Loucy (cell line): ENCODE data around the gene POGLUT2.

Experiments
- H2AFZ ChIP-seq: fragments of 200-600 bp; sonication (generic); 2 replicates; pipeline ENCODE4 v1.6.0; 2016; ENCODE audit warnings: antibody characterized with exemption, mild to moderate bottlenecking, low read length, moderate library complexity
- H3F3A ChIP-seq: fragments of 200-600 bp; 2 replicates; pipeline ENCODE4 v1.6.0; 2016; ENCODE audit warnings: antibody characterized with exemption, low read depth, mild to moderate bottlenecking
- H3K27me3 ChIP-seq: fragments of 200-600 bp; sonication (generic); 2 replicates; pipeline ENCODE4 v1.6.1; 2014; ENCODE audit warnings: low read length, mild to moderate bottlenecking; ENCODE audit not compliant: insufficient read depth, poor library complexity, severe bottlenecking
- H3K36me3 ChIP-seq: fragments of 200-600 bp; sonication (generic); 2 replicates; pipeline ENCODE4 v1.6.1; 2016; ENCODE audit warnings: low read length; ENCODE audit not compliant: insufficient read depth
- H3K4me1 ChIP-seq: fragments of 200-600 bp; sonication (generic); 2 replicates; pipeline ENCODE4 v1.5.1; 2014; ENCODE audit warnings: low read length, mild to moderate bottlenecking; ENCODE audit not compliant: insufficient read depth, poor library complexity, severe bottlenecking
- H3K4me2 ChIP-seq: fragments of 200-600 bp; sonication (generic); 2 replicates; pipeline ENCODE4 v1.6.0; 2014; ENCODE audit warnings: antibody characterized with exemption, low read length, low read depth, mild to moderate bottlenecking; ENCODE audit not compliant: poor library complexity, severe bottlenecking
- H3K4me3 ChIP-seq: fragments of 200-600 bp; sonication (generic); 2 replicates; pipeline ENCODE4 v1.5.1; 2014; ENCODE audit warnings: low read length, mild to moderate bottlenecking, mixed read lengths; ENCODE audit not compliant: poor library complexity, severe bottlenecking
- H3K79me2 ChIP-seq: fragments of 200-600 bp; sonication (generic); 2 replicates; pipeline ENCODE4 v1.6.1; 2014; ENCODE audit warnings: low read length; ENCODE audit not compliant: insufficient read depth
- H3K9ac ChIP-seq: fragments of 200-600 bp; sonication (generic); 2 replicates; pipeline ENCODE4 v1.6.0; 2014; ENCODE audit warnings: mild to moderate bottlenecking, low read depth, low read length, moderate library complexity; ENCODE audit not compliant: poor library complexity, severe bottlenecking
- H3K9me2 ChIP-seq: fragments of 200-600 bp; sonication (generic); replicated peaks from 2 replicates; pipeline ENCODE4 v1.6.1; 2016; ENCODE audit warnings: low read depth, low read length, mixed read lengths
- H3K9me3 ChIP-seq: fragments of 200-600 bp; sonication (generic); 2 replicates; pipeline ENCODE4 v1.6.1; 2014; ENCODE audit warnings: mild to moderate bottlenecking, antibody characterized with exemption, low read length, low read depth; ENCODE audit not compliant: insufficient read depth
- H4K20me1 ChIP-seq: fragments of 200-600 bp; sonication (generic); 2 replicates; pipeline ENCODE4 v1.6.0; 2014; ENCODE audit warnings: antibody characterized with exemption, low read length, mild to moderate bottlenecking; ENCODE audit not compliant: insufficient read depth, poor library complexity, severe bottlenecking
- EZH2phosphoT487 ChIP-seq: fragments of 200-600 bp; IDR thresholded peaks from 2 replicates; pipeline ENCODE4 v1.6.1; 2018; ENCODE audit warnings: antibody characterized with exemption, mild to moderate bottlenecking, moderate library complexity, borderline replicate concordance
- TF ChIP-seq, protein P1 (sequence below): fragments of 200-600 bp; sonication (generic); conservative IDR thresholded peaks from 2 replicates; pipeline ENCODE4 v1.5.1; 2014; ENCODE audit warnings: mild to moderate bottlenecking, antibody characterized with exemption, low read length

POGLUT2 gene

DNA sequence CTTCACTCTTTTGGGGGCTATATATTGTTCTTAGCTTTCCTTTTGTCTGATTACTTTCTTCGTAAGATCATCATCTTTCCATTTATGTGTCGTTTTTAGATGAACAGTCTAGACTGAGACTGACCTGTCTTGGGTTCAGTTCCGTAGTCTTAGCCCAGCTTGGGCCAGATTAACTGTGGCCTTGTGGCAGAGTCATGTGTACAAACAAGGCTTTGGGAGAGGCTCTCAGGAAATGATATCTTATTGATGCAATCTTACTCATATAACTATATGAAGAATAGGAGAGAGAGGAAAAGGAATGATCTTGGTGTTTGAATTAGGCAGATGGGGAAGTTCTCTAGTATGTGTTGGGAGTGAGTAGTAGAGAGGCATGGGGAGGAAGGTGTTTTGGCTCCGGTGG, 40.2 kb upstream of the POGLUT2 start:
- Histone ChIP-seq H3K9me3 (no peaks in the 10 kb centered on the region), H3K36me3 (no peaks in the 10 kb centered on the region), H3K4me3 (no peak overlapping the region), H3K4me2 (no peak overlapping the region), H3K9me2 (no peaks in the 10 kb centered on the region), H2AFZ (no peak overlapping the region), H4K20me1 (no peaks in the 10 kb centered on the region), H3K9ac (no peak overlapping the region), H3K79me2 (no peaks in the 10 kb centered on the region), H3K4me1 (no peaks in the 10 kb centered on the region), H3K27me3 (no peaks in the 10 kb centered on the region), H3F3A (no peaks in the 10 kb centered on the region)
- TF ChIP-seq EZH2phosphoT487, result no peak
- TF ChIP-seq, protein P1, sequence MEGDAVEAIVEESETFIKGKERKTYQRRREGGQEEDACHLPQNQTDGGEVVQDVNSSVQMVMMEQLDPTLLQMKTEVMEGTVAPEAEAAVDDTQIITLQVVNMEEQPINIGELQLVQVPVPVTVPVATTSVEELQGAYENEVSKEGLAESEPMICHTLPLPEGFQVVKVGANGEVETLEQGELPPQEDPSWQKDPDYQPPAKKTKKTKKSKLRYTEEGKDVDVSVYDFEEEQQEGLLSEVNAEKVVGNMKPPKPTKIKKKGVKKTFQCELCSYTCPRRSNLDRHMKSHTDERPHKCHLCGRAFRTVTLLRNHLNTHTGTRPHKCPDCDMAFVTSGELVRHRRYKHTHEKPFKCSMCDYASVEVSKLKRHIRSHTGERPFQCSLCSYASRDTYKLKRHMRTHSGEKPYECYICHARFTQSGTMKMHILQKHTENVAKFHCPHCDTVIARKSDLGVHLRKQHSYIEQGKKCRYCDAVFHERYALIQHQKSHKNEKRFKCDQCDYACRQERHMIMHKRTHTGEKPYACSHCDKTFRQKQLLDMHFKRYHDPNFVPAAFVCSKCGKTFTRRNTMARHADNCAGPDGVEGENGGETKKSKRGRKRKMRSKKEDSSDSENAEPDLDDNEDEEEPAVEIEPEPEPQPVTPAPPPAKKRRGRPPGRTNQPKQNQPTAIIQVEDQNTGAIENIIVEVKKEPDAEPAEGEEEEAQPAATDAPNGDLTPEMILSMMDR, result no peak

DNA sequence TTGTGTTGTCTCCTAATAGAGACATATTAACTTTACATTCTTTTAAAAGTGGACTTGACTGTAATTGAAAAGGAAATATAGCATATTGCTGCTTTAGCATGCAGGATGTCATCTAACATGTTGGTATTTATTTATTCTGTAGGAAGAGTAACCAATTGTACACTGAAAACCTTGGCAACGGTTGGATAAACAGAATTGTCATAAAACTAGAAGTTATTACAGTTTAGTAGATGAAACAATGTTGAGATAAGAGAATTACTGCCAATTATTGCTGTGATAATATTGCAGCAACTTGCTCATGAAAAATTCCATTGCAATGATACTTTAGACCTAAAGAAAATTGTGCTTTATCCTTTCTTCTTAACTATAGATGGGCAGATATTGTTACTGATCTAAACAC, 39.5 kb upstream of the POGLUT2 start:
- Histone ChIP-seq H3K9ac (no peak overlapping the region), H3K36me3 (no peaks in the 10 kb centered on the region), H3K4me2 (no peak overlapping the region), H3F3A (no peaks in the 10 kb centered on the region), H2AFZ (no peak overlapping the region), H4K20me1 (no peaks in the 10 kb centered on the region), H3K27me3 (no peaks in the 10 kb centered on the region), H3K9me3 (no peaks in the 10 kb centered on the region), H3K4me3 (no peak overlapping the region), H3K9me2 (no peaks in the 10 kb centered on the region), H3K4me1 (no peaks in the 10 kb centered on the region), H3K79me2 (no peaks in the 10 kb centered on the region)
- no peak for TF ChIP-seq EZH2phosphoT487
- TF ChIP-seq, protein P1, result no peak

DNA sequence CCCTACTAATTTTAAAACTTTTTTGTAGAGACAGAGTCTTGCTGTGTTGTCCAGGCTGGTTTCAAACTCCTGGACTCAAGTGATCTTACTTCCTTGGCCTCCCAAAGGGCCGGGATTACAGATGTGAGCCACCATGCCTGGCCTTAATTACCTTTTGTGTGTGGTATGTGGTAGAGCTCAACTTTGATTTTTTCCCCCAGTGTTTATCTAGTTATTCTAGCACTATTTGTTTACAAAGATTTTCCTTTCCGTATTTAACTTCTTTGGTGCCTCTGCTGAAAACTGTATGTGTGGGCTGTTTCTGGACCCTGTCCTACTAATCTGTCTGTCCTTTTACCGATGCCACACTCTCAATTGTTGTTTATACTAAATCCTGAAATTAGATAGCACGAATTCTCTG, 37.7 kb upstream of the POGLUT2 start:
- no peaks in the 10 kb centered on the region for H3K36me3 ChIP-seq
- H2AFZ ChIP-seq, result no peak overlapping the region

More for the DNA sequence above, 37.7 kb upstream of the POGLUT2 start:
- Histone ChIP-seq H3K4me2 (no peak overlapping the region), H3K79me2 (no peaks in the 10 kb centered on the region), H3K4me3 (no peak overlapping the region), H3K27me3 (no peaks in the 10 kb centered on the region), H3K9me2 (no peaks in the 10 kb centered on the region), H3K9ac (no peak overlapping the region), H4K20me1 (no peaks in the 10 kb centered on the region), H3F3A (no peaks in the 10 kb centered on the region), H3K4me1 (no peaks in the 10 kb centered on the region), H3K9me3 (no peaks in the 10 kb centered on the region)
- TF ChIP-seq, protein P1, result no peak
- TF ChIP-seq EZH2phosphoT487, result no peak
